GM12801 (cell line): ENCODE results near the gene PDE5A.

Experiments used
- TF ChIP-seq, protein P1 (sequence below): IDR thresholded peaks from one replicate; pipeline ENCODE4 v1.5.1; 2011; ENCODE audit warnings: control low read depth; ENCODE audit not compliant: insufficient read length; ENCODE audit errors: extremely low read depth

PDE5A gene

GRCh38 chr4:119656342-119656741 is 27.7 kb upstream of the PDE5A start:
- TF ChIP-seq, protein P1, sequence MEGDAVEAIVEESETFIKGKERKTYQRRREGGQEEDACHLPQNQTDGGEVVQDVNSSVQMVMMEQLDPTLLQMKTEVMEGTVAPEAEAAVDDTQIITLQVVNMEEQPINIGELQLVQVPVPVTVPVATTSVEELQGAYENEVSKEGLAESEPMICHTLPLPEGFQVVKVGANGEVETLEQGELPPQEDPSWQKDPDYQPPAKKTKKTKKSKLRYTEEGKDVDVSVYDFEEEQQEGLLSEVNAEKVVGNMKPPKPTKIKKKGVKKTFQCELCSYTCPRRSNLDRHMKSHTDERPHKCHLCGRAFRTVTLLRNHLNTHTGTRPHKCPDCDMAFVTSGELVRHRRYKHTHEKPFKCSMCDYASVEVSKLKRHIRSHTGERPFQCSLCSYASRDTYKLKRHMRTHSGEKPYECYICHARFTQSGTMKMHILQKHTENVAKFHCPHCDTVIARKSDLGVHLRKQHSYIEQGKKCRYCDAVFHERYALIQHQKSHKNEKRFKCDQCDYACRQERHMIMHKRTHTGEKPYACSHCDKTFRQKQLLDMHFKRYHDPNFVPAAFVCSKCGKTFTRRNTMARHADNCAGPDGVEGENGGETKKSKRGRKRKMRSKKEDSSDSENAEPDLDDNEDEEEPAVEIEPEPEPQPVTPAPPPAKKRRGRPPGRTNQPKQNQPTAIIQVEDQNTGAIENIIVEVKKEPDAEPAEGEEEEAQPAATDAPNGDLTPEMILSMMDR = no peak

DNA sequence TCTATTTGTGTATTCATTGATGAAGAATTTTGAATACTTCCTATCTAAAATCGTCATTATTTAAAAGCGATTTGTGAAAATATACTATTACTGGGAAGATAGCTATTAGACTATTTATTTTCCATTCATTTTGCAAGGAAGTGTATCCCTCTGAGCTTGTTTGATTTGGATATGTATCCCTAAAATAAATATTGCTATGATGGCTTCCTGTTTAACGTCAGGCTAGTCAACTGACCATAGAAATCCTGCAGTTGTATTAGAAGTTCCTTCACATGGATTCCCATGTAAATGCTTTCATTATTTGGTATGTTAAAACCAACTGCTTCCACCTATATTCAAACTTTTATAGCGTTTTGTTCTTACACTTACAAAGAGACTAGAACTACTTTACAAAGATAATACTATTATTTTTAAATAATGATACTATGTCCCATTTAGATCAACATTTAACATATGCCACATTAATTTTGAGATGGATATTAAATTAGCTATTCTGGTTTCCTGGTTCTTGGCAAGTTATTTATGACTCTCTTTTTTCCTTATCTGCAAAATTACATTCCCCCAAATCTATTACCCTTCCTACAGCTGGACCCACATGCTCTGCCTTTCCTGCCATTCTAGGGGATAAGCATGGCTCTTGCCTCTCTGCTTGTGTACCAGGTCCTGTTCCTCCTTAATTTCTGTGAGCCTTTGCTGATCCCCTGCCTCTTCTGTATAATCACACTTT is 26.7 kb upstream of the PDE5A start:
- TF ChIP-seq, protein P1 = no peak

DNA sequence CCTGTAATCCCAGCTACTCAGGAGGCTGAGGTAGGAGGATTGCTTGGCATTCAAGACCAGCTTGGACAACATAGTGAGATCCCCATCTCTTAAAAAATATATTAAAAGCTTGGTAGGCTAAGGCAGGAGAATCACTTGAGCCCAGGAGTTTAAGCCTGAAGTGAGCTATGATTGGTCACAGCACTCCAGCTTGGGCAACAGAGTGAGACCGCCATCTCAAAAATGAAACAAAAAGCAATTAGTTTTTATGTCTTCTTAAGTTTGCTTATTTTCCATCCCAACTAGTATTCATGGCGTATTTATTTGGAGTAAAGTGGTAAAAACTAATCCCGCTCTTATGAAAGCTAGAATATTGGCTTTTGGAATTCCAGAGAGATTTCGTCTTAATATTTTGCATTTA is 25.4 kb upstream of the PDE5A start:
- TF ChIP-seq, protein P1 = no peak

- TF ChIP-seq, protein P1 = no peak
These were observed 24.4 kb upstream of the PDE5A start for GRCh38 chr4:119652998-119653397.

DNA sequence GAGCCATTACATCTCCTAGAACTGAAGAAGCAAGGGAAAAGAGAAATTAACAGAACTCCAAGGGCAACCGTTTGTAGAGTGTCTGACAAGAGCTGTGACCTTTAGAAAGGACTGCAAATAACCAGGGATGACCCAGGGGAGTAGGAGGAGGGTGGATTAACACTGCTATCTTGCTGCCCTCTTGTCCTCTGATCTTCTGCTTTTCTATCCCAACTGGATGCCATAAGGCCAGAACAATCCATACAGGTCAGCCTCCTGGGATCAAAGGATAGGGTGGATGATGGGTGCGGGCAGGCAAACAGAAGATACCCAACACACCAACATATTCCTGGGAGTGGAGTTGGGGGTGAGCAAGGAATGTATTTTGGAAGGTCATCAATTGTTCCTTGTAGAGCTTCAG is 19.8 kb upstream of the PDE5A start:
- TF ChIP-seq, protein P1 = no peak

DNA sequence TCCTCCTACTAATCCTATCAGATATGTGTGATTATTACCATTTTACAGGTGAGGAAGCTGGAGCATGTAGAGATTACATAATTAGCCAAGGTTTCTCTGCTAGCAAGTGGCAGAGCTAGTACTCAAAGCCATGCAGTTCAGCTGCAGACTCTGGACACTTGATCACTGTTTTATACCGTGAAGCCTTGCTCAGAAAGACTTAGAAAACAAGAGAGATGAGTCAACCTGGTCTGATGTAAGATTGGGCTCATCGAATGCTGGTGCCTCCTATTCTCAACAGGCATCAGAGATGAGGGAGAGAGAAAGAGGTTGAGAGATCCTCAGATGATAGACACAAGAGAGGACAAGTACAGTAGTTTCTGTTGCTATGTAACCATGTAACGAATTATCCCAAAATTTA is 19.0 kb upstream of the PDE5A start:
- TF ChIP-seq, protein P1 = no peak

GRCh38 chr4:119646347-119647071 is 17.9 kb upstream of the PDE5A start:
- TF ChIP-seq, protein P1 = no peak
